ENCODE results near the gene FKBP14. TPM values are rescaled to one million over a fixed set of nuclear protein-coding genes. Genes with fewer than 3 reads are reported as not detected.

The FKBP14 gene
- total and polyA plus RNA-seq, 9 of the 15 experiments (the other 6 are each of a cell fraction or from before 2014, with no cell fraction given): 5.3 to 27.9 (median 14.3) TPM

DNA sequence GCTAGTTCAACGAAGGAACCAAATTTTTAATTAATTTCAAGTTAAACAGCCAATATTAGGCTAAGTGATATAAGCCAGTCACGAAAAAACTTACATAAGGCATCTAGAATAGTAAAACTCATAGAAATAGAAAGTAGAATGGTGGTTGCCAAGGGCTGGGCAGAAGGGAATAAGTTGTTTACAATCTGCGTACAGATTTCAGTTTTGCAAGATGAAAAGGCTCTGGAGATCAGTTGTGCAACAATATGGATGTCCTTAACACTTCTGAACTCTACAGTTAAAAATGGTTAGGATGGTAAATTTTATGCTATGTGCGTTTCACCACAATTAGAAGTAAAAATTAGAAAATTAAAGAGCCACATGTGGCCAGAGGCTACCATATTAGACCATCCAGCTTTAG, 50.2 kb downstream of the FKBP14 start:
- no TSS peak for BruUV-seq (replicated peaks)
- ChIA-PET POLR2A (interaction anchor here (0.6 kb wide), 1 partner anchor 16 kb away, joined by 4 read pairs; no protein-coding TSS in a partner anchor), CTCF (ENCODE audit: low intra/inter-chr PET ratio) (interaction anchor here (0.6 kb wide), 1 partner anchor 573 kb away, joined by 3 read pairs; no protein-coding TSS in a partner anchor)
- no peaks in the 10 kb centered on the region for H4K20me1 ChIP-seq (replicated peaks; ENCODE audit: control insufficient read depth, insufficient read depth, low read length)
- no peaks in the 10 kb centered on the region for H3K4me1 ChIP-seq (replicated peaks in 1 of 2; ENCODE audit: control insufficient read depth in 2 of 2, insufficient read depth in 2 of 2, low read length in 2 of 2)
- ATAC-seq (no peak), FAIRE-seq (no peak), DNase-seq (ENCODE audit: extremely low read depth in 1 of 4, low spot score in 3 of 4) (no peak)
- H3K9ac ChIP-seq (ENCODE audit: insufficient read depth in 1 of 2, low read depth in 2 of 2, low read length in 2 of 2): no peak overlapping the region
- no peak overlapping the region for H3K4me2 ChIP-seq (ENCODE audit: insufficient read depth, low read length)
- H3K4me3 ChIP-seq: no peak overlapping the region
- H3K9me1 ChIP-seq (ENCODE audit: control insufficient read depth, insufficient read depth, low read length): no peaks in the 10 kb centered on the region
- no peak overlapping the region; the same call in 1 of the 2 replicates for H2AFZ ChIP-seq (ENCODE audit: low read depth, low read length)
- in situ Hi-C loops (cut with MboI) (no loop called here), intact Hi-C loops (cut with micrococcal nuclease) (no loop called here)
- H3K27me3 ChIP-seq (ENCODE audit: control insufficient read depth in 2 of 2, insufficient read depth in 2 of 2, low read length in 2 of 2): peaks cover 0 to 5% of the 10 kb centered on the region in 2 experiments; a peak in 1 of 5 replicates
- 10% methylated on average over 4 of the region's 4 CpGs for WGBS (ENCODE audit: insufficient coverage, low coverage, missing lambda C conversion rate)
- TF ChIP-seq HDGF (IDR thresholded peaks at IDR 0.05): no peak
- TF ChIP-seq IFI16 (CRISPR knock-in tag; IDR thresholded peaks at IDR 0.05): no peak
- no peak for TF ChIP-seq POLR2AphosphoS5 (IDR thresholded peaks at IDR 0.05; ENCODE audit: control insufficient read depth, insufficient read depth, low read depth, low read length)
- no peak for TF ChIP-seq ZNF707 (CRISPR knock-in tag; conservative IDR thresholded peaks at IDR 0.05)
- 0 out of 2 replicates have a peak, but pooled peaks have one; percentile 23 for TF ChIP-seq CEBPB (tag; IDR thresholded peaks at IDR 0.05)
- no peak for TF ChIP-seq HSF4 (CRISPR knock-in tag; IDR thresholded peaks at IDR 0.05; ENCODE audit: borderline replicate concordance)
- H3K27ac ChIP-seq (ENCODE audit: extremely low read depth, low read depth, low read length): no peak overlapping the region
- H3K36me3 ChIP-seq (ENCODE audit: control insufficient read depth, insufficient read depth, low read length): no peaks in the 10 kb centered on the region
- no peaks in the 10 kb centered on the region for H3K79me2 ChIP-seq (ENCODE audit: control insufficient read depth, insufficient read depth, low read length)
- no peaks in the 10 kb centered on the region for H3K9me3 ChIP-seq (replicated peaks; ENCODE audit: control insufficient read depth, insufficient read depth, low read depth, low read length)

DNA sequence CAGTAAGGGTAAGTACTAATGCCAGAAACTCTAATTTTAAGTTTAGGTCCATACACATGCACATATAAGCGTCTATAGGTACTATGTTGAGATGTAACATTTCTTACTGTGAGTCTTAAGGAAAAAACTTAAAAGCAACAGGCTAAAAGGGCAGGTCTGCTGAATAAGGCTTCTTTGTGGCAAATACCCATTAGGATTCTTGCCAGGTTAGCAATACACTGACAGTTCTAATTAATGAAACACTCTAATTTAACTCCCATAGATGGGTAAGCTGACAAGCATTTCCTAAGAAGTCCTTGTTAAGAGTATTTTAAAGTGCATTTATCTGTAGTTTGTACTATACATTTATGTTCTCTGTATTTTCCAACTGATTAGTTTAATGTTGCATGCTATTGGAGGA, 50.9 kb downstream of the FKBP14 start:
- CTCF ChIA-PET (ENCODE audit: low intra/inter-chr PET ratio): no interaction called here
- no peaks in the 10 kb centered on the region for H3K9me3 ChIP-seq (replicated peaks; ENCODE audit: control insufficient read depth, insufficient read depth, low read depth, low read length)
- WGBS (ENCODE audit: insufficient coverage, low coverage, missing lambda C conversion rate): 6% methylated on average over 1 of the region's 1 CpG
- no peak overlapping the region for H3K27ac ChIP-seq (ENCODE audit: extremely low read depth, low read depth, low read length)
- H3K4me3 ChIP-seq: no peak overlapping the region
- intact Hi-C loops (cut with micrococcal nuclease): no loop called here
- H3K9ac ChIP-seq (ENCODE audit: insufficient read depth in 1 of 2, low read depth in 2 of 2, low read length in 2 of 2): no peak overlapping the region
- in situ Hi-C loops (cut with MboI): no loop called here
- no peaks in the 10 kb centered on the region for H3K9me1 ChIP-seq (ENCODE audit: control insufficient read depth, insufficient read depth, low read length)
- no peak overlapping the region for H2AFZ ChIP-seq (ENCODE audit: low read depth, low read length)
- FAIRE-seq (no peak), ATAC-seq (no peak), DNase-seq (ENCODE audit: extremely low read depth in 1 of 4, low spot score in 3 of 4) (no peak)
- no peaks in the 10 kb centered on the region for H4K20me1 ChIP-seq (replicated peaks; ENCODE audit: control insufficient read depth, insufficient read depth, low read length)
- H3K4me1 ChIP-seq (replicated peaks in 1 of 2; ENCODE audit: control insufficient read depth in 2 of 2, insufficient read depth in 2 of 2, low read length in 2 of 2): no peaks in the 10 kb centered on the region
- no TSS peak for BruUV-seq (replicated peaks)
- H3K79me2 ChIP-seq (ENCODE audit: control insufficient read depth, insufficient read depth, low read length): no peaks in the 10 kb centered on the region
- POLR2A ChIA-PET: no interaction called here
- peaks cover 0 to 5% of the 10 kb centered on the region in 2 experiments; a peak in 1 of 5 replicates for H3K27me3 ChIP-seq (ENCODE audit: control insufficient read depth in 2 of 2, insufficient read depth in 2 of 2, low read length in 2 of 2)
- H3K4me2 ChIP-seq (ENCODE audit: insufficient read depth, low read length): no peak overlapping the region
- H3K36me3 ChIP-seq (ENCODE audit: control insufficient read depth, insufficient read depth, low read length): no peaks in the 10 kb centered on the region
- no peak for TF ChIP-seq TEAD1 (CRISPR knock-in tag; IDR thresholded peaks at IDR 0.05)
- TF ChIP-seq, protein P1, sequence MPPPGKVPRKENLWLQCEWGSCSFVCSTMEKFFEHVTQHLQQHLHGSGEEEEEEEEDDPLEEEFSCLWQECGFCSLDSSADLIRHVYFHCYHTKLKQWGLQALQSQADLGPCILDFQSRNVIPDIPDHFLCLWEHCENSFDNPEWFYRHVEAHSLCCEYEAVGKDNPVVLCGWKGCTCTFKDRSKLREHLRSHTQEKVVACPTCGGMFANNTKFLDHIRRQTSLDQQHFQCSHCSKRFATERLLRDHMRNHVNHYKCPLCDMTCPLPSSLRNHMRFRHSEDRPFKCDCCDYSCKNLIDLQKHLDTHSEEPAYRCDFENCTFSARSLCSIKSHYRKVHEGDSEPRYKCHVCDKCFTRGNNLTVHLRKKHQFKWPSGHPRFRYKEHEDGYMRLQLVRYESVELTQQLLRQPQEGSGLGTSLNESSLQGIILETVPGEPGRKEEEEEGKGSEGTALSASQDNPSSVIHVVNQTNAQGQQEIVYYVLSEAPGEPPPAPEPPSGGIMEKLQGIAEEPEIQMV (tag; conservative IDR thresholded peaks at IDR 0.05; ENCODE audit: low read depth): no peak
- TF ChIP-seq GABPB1 (CRISPR knock-in tag; IDR thresholded peaks at IDR 0.05): no peak
- TF ChIP-seq, protein P2, sequence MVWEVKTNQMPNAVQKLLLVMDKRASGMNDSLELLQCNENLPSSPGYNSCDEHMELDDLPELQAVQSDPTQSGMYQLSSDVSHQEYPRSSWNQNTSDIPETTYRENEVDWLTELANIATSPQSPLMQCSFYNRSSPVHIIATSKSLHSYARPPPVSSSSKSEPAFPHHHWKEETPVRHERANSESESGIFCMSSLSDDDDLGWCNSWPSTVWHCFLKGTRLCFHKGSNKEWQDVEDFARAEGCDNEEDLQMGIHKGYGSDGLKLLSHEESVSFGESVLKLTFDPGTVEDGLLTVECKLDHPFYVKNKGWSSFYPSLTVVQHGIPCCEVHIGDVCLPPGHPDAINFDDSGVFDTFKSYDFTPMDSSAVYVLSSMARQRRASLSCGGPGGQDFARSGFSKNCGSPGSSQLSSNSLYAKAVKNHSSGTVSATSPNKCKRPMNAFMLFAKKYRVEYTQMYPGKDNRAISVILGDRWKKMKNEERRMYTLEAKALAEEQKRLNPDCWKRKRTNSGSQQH (CRISPR knock-in tag; IDR thresholded peaks at IDR 0.05): no peak
- TF ChIP-seq, protein P3, sequence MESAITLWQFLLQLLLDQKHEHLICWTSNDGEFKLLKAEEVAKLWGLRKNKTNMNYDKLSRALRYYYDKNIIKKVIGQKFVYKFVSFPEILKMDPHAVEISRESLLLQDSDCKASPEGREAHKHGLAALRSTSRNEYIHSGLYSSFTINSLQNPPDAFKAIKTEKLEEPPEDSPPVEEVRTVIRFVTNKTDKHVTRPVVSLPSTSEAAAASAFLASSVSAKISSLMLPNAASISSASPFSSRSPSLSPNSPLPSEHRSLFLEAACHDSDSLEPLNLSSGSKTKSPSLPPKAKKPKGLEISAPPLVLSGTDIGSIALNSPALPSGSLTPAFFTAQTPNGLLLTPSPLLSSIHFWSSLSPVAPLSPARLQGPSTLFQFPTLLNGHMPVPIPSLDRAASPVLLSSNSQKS (CRISPR knock-in tag; IDR thresholded peaks at IDR 0.05): no peak
- TF ChIP-seq FOXA3 (CRISPR knock-in tag; conservative IDR thresholded peaks at IDR 0.05 in 1 of 2, IDR thresholded peaks at IDR 0.05 in 1 of 2): no peak
